Upper lobe of left lung (tissue), 4 donors: ENCODE data around the gene ICA1L.

Experiments used
- POLR2A ChIP-seq, 4 donors: fragments of 450-650 bp; IDR thresholded peaks; one replicate each; pipeline ENCODE4 v1.5.1; 2016 to 2017; ENCODE audit warnings: antibody characterized with exemption in 4 of 4, mild to moderate bottlenecking in 2 of 4
- TF ChIP-seq, protein P1 (sequence below), 6 experiments: fragments of 450-650 bp in 4 of 6; fragments of 200-600 bp in 2 of 6; sonication (generic) in 2 of 6; IDR thresholded peaks; one replicate each; pipeline ENCODE4 v1.5.1; 2016 to 2019; ENCODE audit warnings: antibody characterized with exemption in 6 of 6

DNA sequence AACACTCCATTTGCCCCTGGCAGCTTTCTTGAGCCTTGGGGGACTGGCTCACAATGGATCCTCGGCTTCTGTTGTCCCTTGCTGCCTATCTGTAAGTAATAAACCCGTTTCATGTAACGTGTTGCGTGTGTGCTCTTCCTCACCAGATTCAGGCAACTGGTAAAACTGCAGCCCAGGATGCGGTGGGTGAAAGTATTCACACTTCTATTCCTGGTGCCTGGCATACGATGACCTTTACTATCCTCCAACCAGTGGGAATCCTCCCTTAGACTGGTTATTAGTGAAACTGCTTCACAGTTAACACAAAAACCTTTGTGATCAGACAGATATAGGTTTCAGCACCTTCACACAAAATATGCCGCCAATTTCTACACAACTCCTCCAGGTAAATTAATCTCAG lies 13.6 kb upstream of the ICA1L start:
- TF ChIP-seq, protein P1, sequence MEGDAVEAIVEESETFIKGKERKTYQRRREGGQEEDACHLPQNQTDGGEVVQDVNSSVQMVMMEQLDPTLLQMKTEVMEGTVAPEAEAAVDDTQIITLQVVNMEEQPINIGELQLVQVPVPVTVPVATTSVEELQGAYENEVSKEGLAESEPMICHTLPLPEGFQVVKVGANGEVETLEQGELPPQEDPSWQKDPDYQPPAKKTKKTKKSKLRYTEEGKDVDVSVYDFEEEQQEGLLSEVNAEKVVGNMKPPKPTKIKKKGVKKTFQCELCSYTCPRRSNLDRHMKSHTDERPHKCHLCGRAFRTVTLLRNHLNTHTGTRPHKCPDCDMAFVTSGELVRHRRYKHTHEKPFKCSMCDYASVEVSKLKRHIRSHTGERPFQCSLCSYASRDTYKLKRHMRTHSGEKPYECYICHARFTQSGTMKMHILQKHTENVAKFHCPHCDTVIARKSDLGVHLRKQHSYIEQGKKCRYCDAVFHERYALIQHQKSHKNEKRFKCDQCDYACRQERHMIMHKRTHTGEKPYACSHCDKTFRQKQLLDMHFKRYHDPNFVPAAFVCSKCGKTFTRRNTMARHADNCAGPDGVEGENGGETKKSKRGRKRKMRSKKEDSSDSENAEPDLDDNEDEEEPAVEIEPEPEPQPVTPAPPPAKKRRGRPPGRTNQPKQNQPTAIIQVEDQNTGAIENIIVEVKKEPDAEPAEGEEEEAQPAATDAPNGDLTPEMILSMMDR (IDR thresholded peaks at IDR 0.05) = no peak
- TF ChIP-seq POLR2A (IDR thresholded peaks at IDR 0.05) = no peak
